ENCODE results near the gene PDE4D. TPM values are rescaled to one million over a fixed set of nuclear protein-coding genes. Genes with fewer than 3 reads are reported as not detected.
"Not testable (repeated sequence)": the region's sequence is repeated elsewhere in the genome, so short reads cannot be mapped to it uniquely, and the experiment has no call there.

Gene PDE4D
- total and polyA plus RNA-seq, 3 donors from 2014 or later: 7.8 to 13.9 (median 8.7) TPM

DNA sequence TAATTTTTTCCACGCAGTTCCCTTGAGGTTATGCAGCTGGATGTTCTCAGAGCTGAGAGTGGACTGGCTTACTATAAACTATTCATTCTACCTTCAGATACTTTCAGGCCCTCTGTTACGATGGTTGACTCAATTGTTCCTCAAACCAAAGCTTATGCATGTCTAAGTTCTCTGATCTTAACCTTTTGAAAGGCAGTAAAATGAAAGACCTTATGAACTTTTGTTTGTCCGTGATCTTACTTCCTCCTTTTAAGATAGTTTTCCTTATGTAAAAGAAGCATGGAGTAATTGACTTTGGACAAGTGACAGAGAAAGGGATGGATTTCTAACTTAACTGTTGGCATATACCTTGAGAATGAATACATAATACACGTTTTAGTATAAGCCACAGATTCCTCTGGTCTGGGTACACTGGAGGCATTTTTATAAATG, 575.7 kb downstream of the PDE4D start:
- TF ChIP-seq POLR2A (IDR thresholded peaks at IDR 0.05): no peak
- TF ChIP-seq, protein P1, sequence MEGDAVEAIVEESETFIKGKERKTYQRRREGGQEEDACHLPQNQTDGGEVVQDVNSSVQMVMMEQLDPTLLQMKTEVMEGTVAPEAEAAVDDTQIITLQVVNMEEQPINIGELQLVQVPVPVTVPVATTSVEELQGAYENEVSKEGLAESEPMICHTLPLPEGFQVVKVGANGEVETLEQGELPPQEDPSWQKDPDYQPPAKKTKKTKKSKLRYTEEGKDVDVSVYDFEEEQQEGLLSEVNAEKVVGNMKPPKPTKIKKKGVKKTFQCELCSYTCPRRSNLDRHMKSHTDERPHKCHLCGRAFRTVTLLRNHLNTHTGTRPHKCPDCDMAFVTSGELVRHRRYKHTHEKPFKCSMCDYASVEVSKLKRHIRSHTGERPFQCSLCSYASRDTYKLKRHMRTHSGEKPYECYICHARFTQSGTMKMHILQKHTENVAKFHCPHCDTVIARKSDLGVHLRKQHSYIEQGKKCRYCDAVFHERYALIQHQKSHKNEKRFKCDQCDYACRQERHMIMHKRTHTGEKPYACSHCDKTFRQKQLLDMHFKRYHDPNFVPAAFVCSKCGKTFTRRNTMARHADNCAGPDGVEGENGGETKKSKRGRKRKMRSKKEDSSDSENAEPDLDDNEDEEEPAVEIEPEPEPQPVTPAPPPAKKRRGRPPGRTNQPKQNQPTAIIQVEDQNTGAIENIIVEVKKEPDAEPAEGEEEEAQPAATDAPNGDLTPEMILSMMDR (IDR thresholded peaks at IDR 0.05): no peak
- Histone ChIP-seq H3K4me3 (no peak overlapping the region), H3K4me1 (peaks cover 8% of the 10 kb centered on the region), H3K36me3 (ENCODE audit: low read depth, missing control alignments) (no peaks in the 10 kb centered on the region), H3K27me3 (no peaks in the 10 kb centered on the region), H3K27ac (peak overlapping the region; percentile 3 to 25), H3K9me3 (no peaks in the 10 kb centered on the region)
- no peak for DNase-seq
- intact Hi-C loops (cut with DNase I; ENCODE audit: low total_unique reads): no loop called here
- 45 to 50% methylated on average over 4 of the region's 4 CpGs for WGBS, 2 donors

DNA sequence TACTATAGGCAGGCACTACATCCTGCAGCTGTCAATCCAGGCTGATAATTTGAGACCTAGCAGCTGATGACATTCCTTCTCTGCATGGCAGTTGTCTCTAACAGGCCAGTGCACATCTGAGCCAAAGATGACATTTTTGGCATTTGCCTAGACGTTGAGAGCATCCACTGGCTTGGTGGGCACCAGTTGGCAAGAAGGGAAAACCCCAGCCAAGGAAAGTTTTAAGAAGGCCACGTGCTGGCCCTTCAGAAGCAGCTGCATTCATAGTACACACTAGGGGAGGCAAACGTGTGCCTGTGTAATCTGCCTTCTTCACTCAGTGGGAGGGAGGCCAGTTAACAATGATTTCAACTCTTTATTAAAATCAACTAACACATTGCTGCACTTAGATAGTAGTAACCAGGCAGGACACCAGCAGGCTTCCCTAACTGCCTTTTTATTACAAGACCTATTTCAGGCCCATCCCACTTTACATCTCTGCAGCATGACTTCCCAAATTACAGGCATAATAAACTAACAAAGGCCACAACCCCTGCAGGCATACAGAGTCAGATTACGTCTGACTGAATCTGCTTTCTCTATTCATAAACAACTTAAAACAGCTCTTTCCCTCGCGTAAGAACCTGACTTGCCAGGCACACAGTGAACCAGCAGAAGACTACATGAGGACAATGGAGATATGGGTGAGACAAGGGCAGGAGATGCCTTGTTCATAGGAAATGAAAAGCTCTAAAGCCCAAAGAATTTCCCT, 576.3 kb downstream of the PDE4D start:
- peaks cover 8% of the 10 kb centered on the region for H3K4me1 ChIP-seq
- 35 to 53% methylated on average over 6 of the region's 6 CpGs for WGBS, 2 donors
- intact Hi-C loops (cut with DNase I; ENCODE audit: low total_unique reads): no loop called here
- H3K27me3 ChIP-seq: no peaks in the 10 kb centered on the region
- no peak for TF ChIP-seq POLR2A (IDR thresholded peaks at IDR 0.05)
- TF ChIP-seq, protein P1 (IDR thresholded peaks at IDR 0.05): no peak
- peak overlapping the region; percentile 3 to 25 for H3K27ac ChIP-seq
- H3K36me3 ChIP-seq (ENCODE audit: low read depth, missing control alignments): no peaks in the 10 kb centered on the region
- H3K4me3 ChIP-seq: no peak overlapping the region
- no peaks in the 10 kb centered on the region for H3K9me3 ChIP-seq
- peak; percentile 18 for DNase-seq

DNA sequence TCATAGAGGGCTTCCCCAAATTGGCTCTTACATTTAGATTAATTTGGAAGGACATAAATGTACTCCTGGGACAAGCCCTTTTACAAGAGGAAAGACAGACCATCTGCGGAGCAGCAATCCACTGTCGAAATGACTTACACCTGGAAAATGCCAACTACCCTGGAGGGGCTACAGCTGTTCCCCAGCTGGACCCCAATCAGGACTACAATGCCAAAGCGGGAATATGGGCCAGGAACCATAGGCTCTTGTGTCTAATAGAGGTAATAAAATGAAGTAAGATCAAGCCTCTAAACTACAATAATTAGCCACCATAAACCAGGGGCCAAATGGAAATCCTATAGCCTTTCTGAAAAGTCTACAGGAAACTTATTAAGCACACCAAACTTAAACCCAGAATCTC, 581.3 kb downstream of the PDE4D start:
- Histone ChIP-seq H3K4me1 (peaks cover under 1% of the 10 kb centered on the region), H3K27ac (no peak overlapping the region), H3K27me3 (no peaks in the 10 kb centered on the region), H3K9me3 (no peaks in the 10 kb centered on the region), H3K4me3 (no peak overlapping the region), H3K36me3 (ENCODE audit: low read depth, missing control alignments) (no peaks in the 10 kb centered on the region)
- 88 to 89% methylated on average over 3 of the region's 3 CpGs for whole genome bisulfite sequencing, 2 donors
- no peak for DNase-seq
- intact Hi-C loops (cut with DNase I; ENCODE audit: low total_unique reads): no loop called here
- TF ChIP-seq POLR2A (IDR thresholded peaks at IDR 0.05): no peak
- TF ChIP-seq, protein P1 (IDR thresholded peaks at IDR 0.05): no peak

DNA sequence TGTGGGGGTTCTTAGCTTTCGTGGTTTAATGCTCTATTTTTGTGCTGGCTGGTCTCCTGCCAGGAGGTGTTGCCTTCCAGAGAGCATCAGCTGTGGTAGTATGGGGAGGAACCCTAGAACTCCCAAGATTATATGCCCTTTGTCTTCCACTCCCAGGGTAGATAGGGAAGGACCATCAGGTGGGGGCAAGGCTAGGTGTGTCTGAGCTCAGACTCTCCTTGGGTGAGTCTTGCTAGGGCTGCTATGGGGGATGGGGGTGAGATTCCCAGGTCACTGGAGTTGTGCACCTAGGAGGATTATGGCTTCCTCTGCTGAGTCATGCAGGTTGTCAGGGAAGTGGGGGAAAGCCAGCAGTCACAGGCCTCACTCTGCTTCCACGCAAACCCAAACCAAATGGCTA, 584.8 kb downstream of the PDE4D start:
- DNase-seq; H3K27ac ChIP-seq; H3K4me3 ChIP-seq; H3K36me3 ChIP-seq (ENCODE audit: low read depth, missing control alignments); H3K4me1 ChIP-seq; intact Hi-C loops (cut with DNase I; ENCODE audit: low total_unique reads); H3K27me3 ChIP-seq; H3K9me3 ChIP-seq: not testable (repeated sequence)
- 91 to 96% methylated on average over 2 of the region's 2 CpGs for WGBS, 2 donors

DNA sequence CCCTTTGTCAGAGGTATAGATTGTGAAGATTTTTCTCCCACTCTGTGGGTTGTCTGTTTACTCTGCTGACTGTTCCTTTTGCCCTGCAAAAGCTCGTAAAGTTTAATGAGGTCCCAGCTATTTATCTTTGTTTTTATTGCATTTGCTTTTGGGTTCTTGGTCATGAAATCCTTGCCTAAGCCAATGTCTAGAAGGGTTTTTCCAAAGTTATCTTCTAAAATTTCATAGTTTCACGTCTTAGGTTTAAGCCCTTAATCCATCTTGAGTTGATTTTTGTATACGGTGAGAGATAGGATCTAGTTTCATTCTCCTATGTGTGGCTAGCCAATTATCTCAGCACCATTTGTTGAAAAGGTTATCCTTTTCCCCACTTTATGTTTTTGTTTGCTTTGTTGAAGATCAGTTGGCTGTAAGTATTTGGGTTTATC, 590.2 kb downstream of the PDE4D start:
- DNase-seq; H3K9me3 ChIP-seq; H3K4me1 ChIP-seq; H3K4me3 ChIP-seq; intact Hi-C loops (cut with DNase I; ENCODE audit: low total_unique reads); H3K36me3 ChIP-seq (ENCODE audit: low read depth, missing control alignments); H3K27me3 ChIP-seq; H3K27ac ChIP-seq: not testable (repeated sequence)
- 55 to 87% methylated on average over 3 of the region's 3 CpGs for WGBS, 2 donors

DNA sequence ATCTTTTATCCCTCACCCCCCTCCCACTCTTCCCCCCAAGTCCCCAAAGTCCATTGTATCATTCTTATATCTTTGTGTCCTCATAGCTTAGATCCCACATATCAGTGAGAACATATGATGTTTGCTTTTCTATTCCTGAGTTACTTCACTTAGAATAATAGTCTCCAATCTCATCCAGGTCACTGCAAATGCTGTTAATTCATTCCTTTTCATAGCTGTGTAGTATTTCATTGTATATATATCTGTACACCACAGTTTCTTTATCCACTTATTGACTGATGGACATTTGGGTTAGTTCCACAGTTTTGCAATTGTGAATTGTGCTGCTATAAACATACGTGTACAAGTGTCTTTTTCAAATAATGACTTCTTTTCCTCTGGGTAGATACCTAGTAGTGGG, 591.0 kb downstream of the PDE4D start:
- intact Hi-C loops (cut with DNase I; ENCODE audit: low total_unique reads); DNase-seq; H3K27me3 ChIP-seq; H3K27ac ChIP-seq; H3K36me3 ChIP-seq (ENCODE audit: low read depth, missing control alignments); H3K9me3 ChIP-seq; H3K4me1 ChIP-seq; H3K4me3 ChIP-seq: not testable (repeated sequence)
- WGBS, 2 donors: 95% methylated on average over 1 of the region's 1 CpG
